HG03060 (cell line): ENCODE data around the gene POLD1.

Experiments used
- ATAC-seq: cut with Tn5 transposase; IDR thresholded peaks from one replicate; pipeline ENCODE4 v1.9.1; 2021; ENCODE audit warnings: low read depth, moderate number of reproducible peaks; ENCODE audit not compliant: unreplicated experiment

POLD1 gene

GRCh38 chr19:50365434-50366306 lies 18.5 kb upstream of the POLD1 start, which contains the start of gene NAPSA:
NAPSA (minus strand) TSS chr19:50365639; CDS start chr19:50365621, 18 bp downstream.
- ATAC-seq: no peak

GRCh38 chr19:50368649-50369570 lies 15.2 kb upstream of the POLD1 start:
- no peak for ATAC-seq

- no peak for ATAC-seq
Measured at GRCh38 chr19:50371914-50372475, 12.2 kb upstream of the POLD1 start.

- ATAC-seq: peak; percentile 89
Measured at GRCh38 chr19:50376166-50377050, 7.7 kb upstream of the POLD1 start, which contains the start of gene NR1H2. NR1H2 (plus strand) TSS chr19:50376457; CDS start chr19:50377606, 1,149 bp downstream.

GRCh38 chr19:50377051-50377461 lies 7.1 kb upstream of the POLD1 start:
- ATAC-seq: no peak

- ATAC-seq: no peak
Measured at GRCh38 chr19:50377517-50377916, 6.6 kb upstream of the POLD1 start.

GRCh38 chr19:50378169-50378862 lies 5.8 kb upstream of the POLD1 start:
- no peak for ATAC-seq

GRCh38 chr19:50378863-50379236 lies 5.3 kb upstream of the POLD1 start:
- ATAC-seq: no peak

- ATAC-seq: no peak
Measured at GRCh38 chr19:50379602-50380001, 4.5 kb upstream of the POLD1 start.

GRCh38 chr19:50380137-50380536 lies 4.0 kb upstream of the POLD1 start:
- ATAC-seq: no peak

GRCh38 chr19:50380751-50381151 lies 3.4 kb upstream of the POLD1 start:
- ATAC-seq: no peak

GRCh38 chr19:50381881-50382729 lies 2.0 kb upstream of the POLD1 start:
- no peak for ATAC-seq

- ATAC-seq: no peak
Measured at GRCh38 chr19:50383001-50383851, 921 bp upstream of the POLD1 start.

GRCh38 chr19:50384685-50385535 lies 763 bp downstream of the POLD1 start:
- no peak for ATAC-seq

GRCh38 chr19:50387176-50387867 lies 3.2 kb downstream of the POLD1 start:
- no peak for ATAC-seq

GRCh38 chr19:50387868-50388245 lies 3.7 kb downstream of the POLD1 start:
- no peak for ATAC-seq
